ENCODE measurements around the gene SEC24C.

DNA sequence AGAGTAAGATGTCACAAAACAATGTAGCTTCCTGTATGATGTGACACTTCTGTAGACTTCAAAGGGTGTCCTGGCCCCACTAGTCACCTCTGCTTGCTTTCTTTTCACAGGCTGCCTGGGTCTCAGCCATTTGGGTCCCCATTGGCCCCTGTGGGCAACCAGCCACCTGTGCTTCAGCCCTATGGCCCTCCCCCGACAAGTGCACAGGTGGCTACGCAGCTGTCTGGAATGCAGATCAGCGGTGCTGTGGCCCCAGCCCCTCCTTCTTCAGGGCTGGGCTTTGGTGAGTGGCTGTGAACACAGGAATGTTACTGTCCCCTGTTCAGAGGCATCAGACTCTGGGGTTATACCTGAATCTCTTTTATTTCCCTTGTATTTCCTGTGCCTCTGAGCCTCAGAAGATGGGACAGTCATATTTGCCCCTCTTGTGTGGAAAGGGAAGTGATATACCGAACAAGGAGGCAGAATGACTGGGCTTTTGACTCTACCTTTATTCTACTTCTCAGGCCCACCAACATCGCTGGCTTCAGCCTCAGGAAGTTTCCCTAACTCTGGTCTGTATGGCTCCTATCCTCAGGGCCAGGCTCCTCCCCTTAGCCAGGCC, 15.4 kb downstream of the SEC24C start:
- TF ChIP-seq, protein P1, sequence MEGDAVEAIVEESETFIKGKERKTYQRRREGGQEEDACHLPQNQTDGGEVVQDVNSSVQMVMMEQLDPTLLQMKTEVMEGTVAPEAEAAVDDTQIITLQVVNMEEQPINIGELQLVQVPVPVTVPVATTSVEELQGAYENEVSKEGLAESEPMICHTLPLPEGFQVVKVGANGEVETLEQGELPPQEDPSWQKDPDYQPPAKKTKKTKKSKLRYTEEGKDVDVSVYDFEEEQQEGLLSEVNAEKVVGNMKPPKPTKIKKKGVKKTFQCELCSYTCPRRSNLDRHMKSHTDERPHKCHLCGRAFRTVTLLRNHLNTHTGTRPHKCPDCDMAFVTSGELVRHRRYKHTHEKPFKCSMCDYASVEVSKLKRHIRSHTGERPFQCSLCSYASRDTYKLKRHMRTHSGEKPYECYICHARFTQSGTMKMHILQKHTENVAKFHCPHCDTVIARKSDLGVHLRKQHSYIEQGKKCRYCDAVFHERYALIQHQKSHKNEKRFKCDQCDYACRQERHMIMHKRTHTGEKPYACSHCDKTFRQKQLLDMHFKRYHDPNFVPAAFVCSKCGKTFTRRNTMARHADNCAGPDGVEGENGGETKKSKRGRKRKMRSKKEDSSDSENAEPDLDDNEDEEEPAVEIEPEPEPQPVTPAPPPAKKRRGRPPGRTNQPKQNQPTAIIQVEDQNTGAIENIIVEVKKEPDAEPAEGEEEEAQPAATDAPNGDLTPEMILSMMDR (IDR thresholded peaks at IDR 0.05): no peak
- no peak for TF ChIP-seq POLR2A (IDR thresholded peaks at IDR 0.05)

All from thyroid gland (tissue), 4 donors.